OCI-LY1 (cell line): Measurements from ENCODE around the gene SERPINE1.

Experiments used
- EZH2 ChIP-seq: fragments of 200-600 bp; sonication (generic), shearing (Covaris generic); IDR thresholded peaks from 2 replicates; pipeline ENCODE4 v1.8.0; 2017; ENCODE audit warnings: borderline replicate concordance, mixed run types, mild to moderate bottlenecking, antibody characterized with exemption, low read length, moderate library complexity, mixed read lengths
- TF ChIP-seq, protein P1 (sequence below): fragments of 200-600 bp; sonication (generic), shearing (Covaris generic); IDR thresholded peaks from 2 replicates; pipeline ENCODE4 v1.5.1; 2017; ENCODE audit warnings: mild to moderate bottlenecking, antibody characterized with exemption, low read length, moderate library complexity, mixed read lengths

DNA sequence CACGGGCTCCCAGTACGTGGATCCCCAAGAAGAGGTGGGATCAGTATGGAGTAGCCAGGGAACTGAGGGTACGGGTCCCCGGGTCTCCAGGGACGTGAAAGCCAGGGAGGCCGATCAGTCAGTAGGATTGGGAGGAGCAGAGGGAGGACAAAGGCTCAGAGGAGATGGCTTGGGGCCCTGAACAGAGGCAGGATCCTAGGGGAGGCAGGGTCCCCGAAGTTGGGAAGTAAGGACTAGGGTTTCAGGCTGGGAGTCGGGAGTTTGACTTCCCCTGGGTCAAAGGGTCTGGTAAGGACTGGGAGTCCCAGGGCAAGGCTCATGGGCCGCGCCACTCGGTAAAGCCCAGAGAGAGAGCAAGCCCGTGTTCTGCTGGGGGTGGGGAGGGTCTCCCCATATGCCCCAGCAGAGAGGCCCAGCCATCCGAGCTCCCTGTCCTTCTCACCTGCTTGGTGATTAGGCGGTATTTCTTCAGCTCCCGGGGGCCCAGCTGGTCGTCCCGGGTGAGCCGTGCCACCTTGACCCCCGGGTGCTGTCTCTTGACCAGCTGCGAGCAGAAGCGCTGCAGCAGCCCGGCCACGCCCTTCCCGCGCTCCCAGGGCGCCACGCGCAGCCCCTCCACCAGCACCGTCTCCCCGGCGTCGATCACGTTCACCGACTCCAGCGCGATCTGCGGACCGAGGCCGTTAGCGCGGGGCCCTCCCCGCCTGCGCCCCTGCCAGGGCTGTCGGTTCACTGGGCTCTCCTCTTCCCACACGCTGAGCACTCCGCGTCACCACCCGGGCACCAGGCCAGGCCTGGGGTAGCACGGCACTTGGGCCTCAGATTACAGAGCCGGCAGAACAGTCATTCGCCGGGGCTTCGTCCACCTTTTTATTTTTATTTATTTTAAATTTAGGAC, 46.2 kb downstream of the SERPINE1 start:
- TF ChIP-seq, protein P1, sequence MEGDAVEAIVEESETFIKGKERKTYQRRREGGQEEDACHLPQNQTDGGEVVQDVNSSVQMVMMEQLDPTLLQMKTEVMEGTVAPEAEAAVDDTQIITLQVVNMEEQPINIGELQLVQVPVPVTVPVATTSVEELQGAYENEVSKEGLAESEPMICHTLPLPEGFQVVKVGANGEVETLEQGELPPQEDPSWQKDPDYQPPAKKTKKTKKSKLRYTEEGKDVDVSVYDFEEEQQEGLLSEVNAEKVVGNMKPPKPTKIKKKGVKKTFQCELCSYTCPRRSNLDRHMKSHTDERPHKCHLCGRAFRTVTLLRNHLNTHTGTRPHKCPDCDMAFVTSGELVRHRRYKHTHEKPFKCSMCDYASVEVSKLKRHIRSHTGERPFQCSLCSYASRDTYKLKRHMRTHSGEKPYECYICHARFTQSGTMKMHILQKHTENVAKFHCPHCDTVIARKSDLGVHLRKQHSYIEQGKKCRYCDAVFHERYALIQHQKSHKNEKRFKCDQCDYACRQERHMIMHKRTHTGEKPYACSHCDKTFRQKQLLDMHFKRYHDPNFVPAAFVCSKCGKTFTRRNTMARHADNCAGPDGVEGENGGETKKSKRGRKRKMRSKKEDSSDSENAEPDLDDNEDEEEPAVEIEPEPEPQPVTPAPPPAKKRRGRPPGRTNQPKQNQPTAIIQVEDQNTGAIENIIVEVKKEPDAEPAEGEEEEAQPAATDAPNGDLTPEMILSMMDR, result no peak
- TF ChIP-seq EZH2, result no peak
